Measurements from ENCODE around the gene KATNAL2.

DNA sequence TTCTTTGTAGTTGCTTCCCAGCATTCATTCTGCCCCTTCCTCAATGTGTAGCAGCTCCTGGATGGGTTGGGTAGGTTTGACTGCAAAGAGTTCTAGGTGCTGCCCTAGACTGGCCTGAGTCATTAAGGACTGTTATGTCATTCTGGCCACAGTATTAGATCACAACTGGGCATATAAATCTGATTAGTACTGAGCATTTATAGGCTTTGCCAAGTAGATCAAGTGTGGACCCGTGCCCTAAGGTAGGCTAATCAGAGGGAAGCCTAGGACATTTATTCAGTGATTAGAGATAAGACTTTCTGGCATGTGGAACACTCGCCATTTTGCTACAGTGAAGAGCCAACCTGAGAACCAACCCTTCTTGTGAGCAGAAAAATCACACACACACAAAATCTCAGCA, 2.7 kb downstream of the KATNAL2 start:
- TF ChIP-seq YY1 (IDR thresholded peaks at IDR 0.05; ENCODE audit: low read depth, low read length) (no peak), EZH2 (IDR thresholded peaks at IDR 0.05; ENCODE audit: borderline replicate concordance, control insufficient read depth, low read depth, low read length) (no peak), POLR2A (IDR thresholded peaks at IDR 0.05; ENCODE audit: low read depth, low read length) (no peak), JUND (IDR thresholded peaks at IDR 0.05; ENCODE audit: low read depth, low read length) (no peak), NFYB (IDR thresholded peaks at IDR 0.05; ENCODE audit: insufficient read depth, low read depth, low read length) (no peak), POLR2AphosphoS5 (IDR thresholded peaks at IDR 0.05; ENCODE audit: low read length) (no peak), POU2F2 (IDR thresholded peaks at IDR 0.05; ENCODE audit: borderline replicate concordance, low read depth, low read length) (no peak), POLR2AphosphoS2 (IDR thresholded peaks at IDR 0.05; ENCODE audit: low read depth, low read length) (no peak), GATAD2B (conservative IDR thresholded peaks at IDR 0.05; ENCODE audit: low read depth) (no peak), MYC (IDR thresholded peaks at IDR 0.05; ENCODE audit: insufficient read depth, insufficient read length, insufficient replicate concordance, low read length, severe bottlenecking) (no peak), SMARCA5 (IDR thresholded peaks at IDR 0.05) (no peak)
- TF ChIP-seq, protein P1, sequence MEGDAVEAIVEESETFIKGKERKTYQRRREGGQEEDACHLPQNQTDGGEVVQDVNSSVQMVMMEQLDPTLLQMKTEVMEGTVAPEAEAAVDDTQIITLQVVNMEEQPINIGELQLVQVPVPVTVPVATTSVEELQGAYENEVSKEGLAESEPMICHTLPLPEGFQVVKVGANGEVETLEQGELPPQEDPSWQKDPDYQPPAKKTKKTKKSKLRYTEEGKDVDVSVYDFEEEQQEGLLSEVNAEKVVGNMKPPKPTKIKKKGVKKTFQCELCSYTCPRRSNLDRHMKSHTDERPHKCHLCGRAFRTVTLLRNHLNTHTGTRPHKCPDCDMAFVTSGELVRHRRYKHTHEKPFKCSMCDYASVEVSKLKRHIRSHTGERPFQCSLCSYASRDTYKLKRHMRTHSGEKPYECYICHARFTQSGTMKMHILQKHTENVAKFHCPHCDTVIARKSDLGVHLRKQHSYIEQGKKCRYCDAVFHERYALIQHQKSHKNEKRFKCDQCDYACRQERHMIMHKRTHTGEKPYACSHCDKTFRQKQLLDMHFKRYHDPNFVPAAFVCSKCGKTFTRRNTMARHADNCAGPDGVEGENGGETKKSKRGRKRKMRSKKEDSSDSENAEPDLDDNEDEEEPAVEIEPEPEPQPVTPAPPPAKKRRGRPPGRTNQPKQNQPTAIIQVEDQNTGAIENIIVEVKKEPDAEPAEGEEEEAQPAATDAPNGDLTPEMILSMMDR (IDR thresholded peaks at IDR 0.05 in 2 of 3, conservative IDR thresholded peaks at IDR 0.05 in 1 of 3; ENCODE audit: control insufficient read depth in 2 of 3, extremely low read depth in 1 of 3, insufficient read depth in 1 of 3, low read depth in 3 of 3, low read length in 3 of 3): no peak
- TF ChIP-seq, protein P2, sequence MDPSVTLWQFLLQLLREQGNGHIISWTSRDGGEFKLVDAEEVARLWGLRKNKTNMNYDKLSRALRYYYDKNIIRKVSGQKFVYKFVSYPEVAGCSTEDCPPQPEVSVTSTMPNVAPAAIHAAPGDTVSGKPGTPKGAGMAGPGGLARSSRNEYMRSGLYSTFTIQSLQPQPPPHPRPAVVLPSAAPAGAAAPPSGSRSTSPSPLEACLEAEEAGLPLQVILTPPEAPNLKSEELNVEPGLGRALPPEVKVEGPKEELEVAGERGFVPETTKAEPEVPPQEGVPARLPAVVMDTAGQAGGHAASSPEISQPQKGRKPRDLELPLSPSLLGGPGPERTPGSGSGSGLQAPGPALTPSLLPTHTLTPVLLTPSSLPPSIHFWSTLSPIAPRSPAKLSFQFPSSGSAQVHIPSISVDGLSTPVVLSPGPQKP (IDR thresholded peaks at IDR 0.05; ENCODE audit: low read depth, low read length): no peak
